Astrocyte (in vitro differentiated cells and primary cell): ENCODE measurements around the gene PHF21B. TPM values are rescaled to one million over a fixed set of nuclear protein-coding genes. Genes with fewer than 3 reads are reported as not detected.
"Not testable (repeated sequence)": the region's sequence is repeated elsewhere in the genome, so short reads cannot be mapped to it uniquely, and the experiment has no call there.

Experiments used
- DNase-seq: peaks from one replicate; pipeline ENCODE4 v3.0.0-alpha.2; 2010; ENCODE audit warnings: low read depth
- FAIRE-seq: peaks from 2 replicates; lab custom pipeline; 2011; peaks lifted over from hg19 to GRCh38; lab: Jason Lieb, UNC
- H2AFZ ChIP-seq: 2 replicates; pipeline ENCODE4 v1.6.0; 2012; ENCODE audit warnings: low read depth, low read length, inconsistent platforms
- H3K27ac ChIP-seq: 2 replicates; pipeline ENCODE4 v1.5.1; 2011; ENCODE audit warnings: low read depth, low read length, inconsistent platforms
- H3K27me3 ChIP-seq: 2 replicates; pipeline ENCODE4 v1.6.0; 2011; ENCODE audit warnings: low read length, inconsistent platforms; ENCODE audit not compliant: insufficient read depth
- H3K36me3 ChIP-seq: 2 replicates; pipeline ENCODE4 v1.5.1; 2011; ENCODE audit warnings: low read length, inconsistent platforms; ENCODE audit not compliant: insufficient read depth
- H3K4me1 ChIP-seq: 2 replicates; pipeline ENCODE4 v1.5.1; 2011; ENCODE audit warnings: low read length, inconsistent platforms; ENCODE audit not compliant: insufficient read depth
- H3K4me2 ChIP-seq: 2 replicates; pipeline ENCODE4 v1.6.0; 2012; ENCODE audit warnings: low read length, inconsistent platforms
- H3K4me3 ChIP-seq: 2 replicates; pipeline ENCODE4 v1.5.1; 2011; ENCODE audit warnings: low read depth, mild to moderate bottlenecking, low read length, inconsistent platforms; ENCODE audit not compliant: insufficient read depth
- H3K79me2 ChIP-seq: 2 replicates; pipeline ENCODE4 v1.6.0; 2012; ENCODE audit warnings: mild to moderate bottlenecking, low read length, inconsistent platforms; ENCODE audit not compliant: insufficient read depth
- H3K9ac ChIP-seq: 2 replicates; pipeline ENCODE4 v1.6.0; 2012; ENCODE audit warnings: mild to moderate bottlenecking, low read length, inconsistent platforms
- H3K9me3 ChIP-seq: 2 replicates; pipeline ENCODE4 v1.5.1; 2012; ENCODE audit warnings: low read depth, mild to moderate bottlenecking, low read length, inconsistent platforms; ENCODE audit not compliant: insufficient read depth
- H4K20me1 ChIP-seq: 2 replicates; pipeline ENCODE4 v1.6.0; 2012; ENCODE audit warnings: low read length, inconsistent platforms; ENCODE audit not compliant: insufficient read depth
- H3K27ac Mint-ChIP-seq: one replicate; pipeline ENCODE4 v1.8.0; 2021; ENCODE audit warnings: mild to moderate bottlenecking, mixed read lengths; ENCODE audit not compliant: unreplicated experiment
- H3K27me3 Mint-ChIP-seq: one replicate; pipeline ENCODE4 v1.8.0; 2021; ENCODE audit warnings: low read depth, mixed read lengths; ENCODE audit not compliant: unreplicated experiment
- H3K36me3 Mint-ChIP-seq: one replicate; pipeline ENCODE4 v1.8.0; 2021; ENCODE audit warnings: low read depth, mixed read lengths; ENCODE audit not compliant: unreplicated experiment
- H3K4me1 Mint-ChIP-seq: one replicate; pipeline ENCODE4 v1.8.0; 2021; ENCODE audit warnings: low read depth, mixed read lengths; ENCODE audit not compliant: unreplicated experiment
- H3K4me3 Mint-ChIP-seq: one replicate; pipeline ENCODE4 v1.8.0; 2021; ENCODE audit warnings: mild to moderate bottlenecking, moderate library complexity, mixed read lengths; ENCODE audit not compliant: unreplicated experiment
- H3K9me3 Mint-ChIP-seq: one replicate; pipeline ENCODE4 v1.8.0; 2021; ENCODE audit warnings: mild to moderate bottlenecking, mixed read lengths; ENCODE audit not compliant: unreplicated experiment
- EZH2 ChIP-seq: IDR thresholded peaks from 2 replicates; pipeline ENCODE4 v1.6.1; 2012; ENCODE audit warnings: mild to moderate bottlenecking, low read length, inconsistent platforms; ENCODE audit not compliant: insufficient read depth
- total RNA-seq: library from RNA; stranded (reverse); gene quantifications from 2 replicates; pipeline ENCODE4 v1.2.1, GENCODE V29; 2021
- TF ChIP-seq, protein P1 (sequence below): IDR thresholded peaks from 2 replicates; pipeline ENCODE4 v1.5.1; 2011; ENCODE audit warnings: low read depth, mild to moderate bottlenecking, inconsistent platforms, low read length, moderate library complexity; ENCODE audit not compliant: insufficient read depth

PHF21B gene
- total RNA-seq, 1 donor from 2014 or later = 6.3 TPM

DNA sequence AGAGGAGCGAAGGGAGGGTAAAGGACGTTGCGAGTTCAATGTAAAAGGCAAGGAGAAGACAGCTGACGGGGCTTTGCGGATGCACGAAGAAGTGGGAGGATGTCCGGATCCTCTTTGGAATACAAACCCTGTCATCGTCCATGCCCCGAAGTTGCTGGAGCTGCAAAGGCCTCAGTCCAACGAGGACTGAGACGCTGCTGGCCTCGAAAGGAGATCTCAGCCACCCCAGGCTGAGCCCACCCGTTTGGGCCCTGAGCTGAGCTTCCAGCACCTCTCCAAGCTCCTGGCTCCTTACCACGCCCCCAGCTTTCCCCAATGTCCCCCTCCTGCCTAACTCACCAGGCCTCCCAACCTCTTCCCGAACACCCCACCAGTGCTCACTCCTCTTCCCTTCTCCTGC is 46.1 kb upstream of the PHF21B start:
- FAIRE-seq = no peak
- TF ChIP-seq EZH2 = no peak
- TF ChIP-seq, protein P1, sequence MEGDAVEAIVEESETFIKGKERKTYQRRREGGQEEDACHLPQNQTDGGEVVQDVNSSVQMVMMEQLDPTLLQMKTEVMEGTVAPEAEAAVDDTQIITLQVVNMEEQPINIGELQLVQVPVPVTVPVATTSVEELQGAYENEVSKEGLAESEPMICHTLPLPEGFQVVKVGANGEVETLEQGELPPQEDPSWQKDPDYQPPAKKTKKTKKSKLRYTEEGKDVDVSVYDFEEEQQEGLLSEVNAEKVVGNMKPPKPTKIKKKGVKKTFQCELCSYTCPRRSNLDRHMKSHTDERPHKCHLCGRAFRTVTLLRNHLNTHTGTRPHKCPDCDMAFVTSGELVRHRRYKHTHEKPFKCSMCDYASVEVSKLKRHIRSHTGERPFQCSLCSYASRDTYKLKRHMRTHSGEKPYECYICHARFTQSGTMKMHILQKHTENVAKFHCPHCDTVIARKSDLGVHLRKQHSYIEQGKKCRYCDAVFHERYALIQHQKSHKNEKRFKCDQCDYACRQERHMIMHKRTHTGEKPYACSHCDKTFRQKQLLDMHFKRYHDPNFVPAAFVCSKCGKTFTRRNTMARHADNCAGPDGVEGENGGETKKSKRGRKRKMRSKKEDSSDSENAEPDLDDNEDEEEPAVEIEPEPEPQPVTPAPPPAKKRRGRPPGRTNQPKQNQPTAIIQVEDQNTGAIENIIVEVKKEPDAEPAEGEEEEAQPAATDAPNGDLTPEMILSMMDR = no peak
- H3K27me3 Mint-ChIP-seq = peaks cover 41% of the 10 kb centered on the region
- no peak overlapping the region for H3K4me3 Mint-ChIP-seq
- Histone ChIP-seq H3K9ac (no peak overlapping the region), H3K4me2 (no peak overlapping the region), H4K20me1 (no peaks in the 10 kb centered on the region), H3K4me3 (no peak overlapping the region), H3K79me2 (no peaks in the 10 kb centered on the region), H3K36me3 (no peaks in the 10 kb centered on the region), H3K9me3 (no peaks in the 10 kb centered on the region), H2AFZ (no peak overlapping the region), H3K4me1 (peaks cover 5% of the 10 kb centered on the region), H3K27ac (no peak overlapping the region), H3K27me3 (peaks cover 13% of the 10 kb centered on the region)
- no peak for DNase-seq
- H3K27ac Mint-ChIP-seq = no peak overlapping the region
- H3K4me1 Mint-ChIP-seq = no peaks in the 10 kb centered on the region
- H3K9me3 Mint-ChIP-seq = peaks cover 2% of the 10 kb centered on the region
- H3K36me3 Mint-ChIP-seq = peaks cover 2% of the 10 kb centered on the region

DNA sequence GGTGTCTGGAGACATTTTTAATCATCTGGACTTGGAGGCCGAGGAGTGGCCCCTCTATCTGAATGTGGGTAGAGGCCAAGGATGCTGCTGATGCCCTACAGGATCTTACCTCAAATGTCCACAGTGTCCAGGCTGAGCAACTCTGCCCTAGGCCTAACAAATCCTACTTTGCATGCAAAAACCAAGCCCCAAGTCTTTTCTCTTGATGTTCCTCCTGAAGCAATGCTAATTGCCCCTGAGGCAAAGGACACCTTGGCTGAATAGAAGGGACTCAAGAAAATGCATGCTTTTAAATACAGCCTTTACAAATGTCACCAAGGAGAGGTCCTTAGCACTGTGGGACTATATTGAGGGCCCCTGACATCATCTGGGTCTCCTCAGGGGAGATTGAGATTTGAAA is 43.8 kb upstream of the PHF21B start:
- TF ChIP-seq, protein P1 = no peak
- TF ChIP-seq EZH2 = no peak
- Mint-ChIP-seq H3K4me1 (no peaks in the 10 kb centered on the region), H3K27ac (no peak overlapping the region), H3K36me3 (peaks cover 2% of the 10 kb centered on the region), H3K9me3 (peaks cover 2% of the 10 kb centered on the region), H3K27me3 (peaks cover 61% of the 10 kb centered on the region), H3K4me3 (no peak overlapping the region)
- Histone ChIP-seq H3K27me3 (peaks cover 31% of the 10 kb centered on the region), H3K79me2 (no peaks in the 10 kb centered on the region), H3K4me3 (no peak overlapping the region), H3K36me3 (no peaks in the 10 kb centered on the region), H3K9ac (no peak overlapping the region), H3K9me3 (no peaks in the 10 kb centered on the region), H3K4me1 (peaks cover 5% of the 10 kb centered on the region), H3K4me2 (no peak overlapping the region), H4K20me1 (no peaks in the 10 kb centered on the region), H2AFZ (no peak overlapping the region), H3K27ac (no peak overlapping the region)
- no peak for FAIRE-seq
- no peak for DNase-seq

DNA sequence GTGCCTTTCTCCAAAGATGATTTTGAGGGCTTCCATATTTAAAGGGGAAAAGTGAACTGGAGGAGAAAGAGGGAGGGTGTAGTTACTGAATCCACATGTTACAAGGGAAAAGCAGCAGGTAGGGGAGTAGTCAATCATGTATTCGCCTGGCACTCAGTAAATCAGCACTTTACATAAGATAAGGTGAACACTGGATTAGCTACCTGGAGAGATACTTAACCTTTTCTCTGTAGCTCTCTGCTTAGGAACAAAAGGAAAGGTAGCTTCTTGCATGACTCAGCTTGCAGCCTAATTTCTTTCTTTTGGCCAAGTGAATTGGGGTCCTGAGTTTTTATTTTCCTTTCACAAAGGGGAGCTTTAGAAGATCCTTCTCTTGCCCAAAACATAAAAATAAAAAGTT is 43.3 kb upstream of the PHF21B start:
- Histone ChIP-seq H3K9me3 (no peaks in the 10 kb centered on the region), H3K4me1 (peaks cover under 1% of the 10 kb centered on the region), H3K4me3 (no peak overlapping the region), H3K4me2 (no peak overlapping the region), H2AFZ (no peak overlapping the region), H3K36me3 (no peaks in the 10 kb centered on the region), H4K20me1 (no peaks in the 10 kb centered on the region), H3K27me3 (peaks cover 35% of the 10 kb centered on the region), H3K27ac (no peak overlapping the region), H3K9ac (no peak overlapping the region), H3K79me2 (no peaks in the 10 kb centered on the region)
- peaks cover 61% of the 10 kb centered on the region for H3K27me3 Mint-ChIP-seq
- no peak overlapping the region for H3K27ac Mint-ChIP-seq
- no peak overlapping the region for H3K4me3 Mint-ChIP-seq
- no peak for FAIRE-seq
- TF ChIP-seq, protein P1 = no peak
- TF ChIP-seq EZH2 = no peak
- H3K36me3 Mint-ChIP-seq = peaks cover 2% of the 10 kb centered on the region
- DNase-seq = no peak
- H3K9me3 Mint-ChIP-seq = peaks cover 2% of the 10 kb centered on the region
- no peaks in the 10 kb centered on the region for H3K4me1 Mint-ChIP-seq

DNA sequence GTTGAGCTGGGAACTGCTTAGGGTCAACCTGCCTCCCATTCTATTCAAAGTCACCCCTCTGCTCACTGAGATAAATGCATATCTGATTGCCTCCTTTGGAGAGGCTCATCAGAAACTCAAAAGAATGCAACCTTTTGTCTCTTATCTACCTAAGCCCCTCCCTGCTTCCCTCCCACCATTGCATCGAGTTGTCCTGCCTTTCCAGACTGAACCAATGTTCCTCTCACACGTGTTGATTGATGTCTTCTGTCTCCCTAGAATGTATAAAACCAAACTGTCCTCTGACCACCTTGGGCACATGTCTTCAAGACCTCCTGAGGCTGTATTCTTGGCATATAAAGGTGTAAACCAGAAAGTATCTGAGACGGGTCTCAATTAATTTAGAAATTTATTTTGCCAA is 42.9 kb upstream of the PHF21B start:
- peaks cover 36% of the 10 kb centered on the region for H3K27me3 ChIP-seq
- DNase-seq, H3K36me3 ChIP-seq, H3K4me1 Mint-ChIP-seq, H3K4me3 Mint-ChIP-seq, H3K9me3 ChIP-seq, H3K4me2 ChIP-seq, H3K4me1 ChIP-seq, H4K20me1 ChIP-seq, H3K79me2 ChIP-seq, H3K9ac ChIP-seq, H3K36me3 Mint-ChIP-seq, H3K4me3 ChIP-seq, H3K9me3 Mint-ChIP-seq, FAIRE-seq, H3K27ac Mint-ChIP-seq, H3K27ac ChIP-seq, H2AFZ ChIP-seq: not testable (repeated sequence)
- H3K27me3 Mint-ChIP-seq = peaks cover 59% of the 10 kb centered on the region
